Hematopoietic multipotent progenitor cell treated with erythropoietin and hydrocortisone succinate and interleukin-3 and kit ligand, for 17 days (in vitro differentiated cells): ENCODE data around the gene MSRB2.
"Not testable (repeated sequence)": the region's sequence is repeated elsewhere in the genome, so short reads cannot be mapped to it uniquely, and the experiment has no call there.

Experiments
- DNase-seq: peaks from one replicate; pipeline ENCODE4 v3.0.0-alpha.2; 2015; ENCODE audit warnings: low spot score

The MSRB2 gene

DNA sequence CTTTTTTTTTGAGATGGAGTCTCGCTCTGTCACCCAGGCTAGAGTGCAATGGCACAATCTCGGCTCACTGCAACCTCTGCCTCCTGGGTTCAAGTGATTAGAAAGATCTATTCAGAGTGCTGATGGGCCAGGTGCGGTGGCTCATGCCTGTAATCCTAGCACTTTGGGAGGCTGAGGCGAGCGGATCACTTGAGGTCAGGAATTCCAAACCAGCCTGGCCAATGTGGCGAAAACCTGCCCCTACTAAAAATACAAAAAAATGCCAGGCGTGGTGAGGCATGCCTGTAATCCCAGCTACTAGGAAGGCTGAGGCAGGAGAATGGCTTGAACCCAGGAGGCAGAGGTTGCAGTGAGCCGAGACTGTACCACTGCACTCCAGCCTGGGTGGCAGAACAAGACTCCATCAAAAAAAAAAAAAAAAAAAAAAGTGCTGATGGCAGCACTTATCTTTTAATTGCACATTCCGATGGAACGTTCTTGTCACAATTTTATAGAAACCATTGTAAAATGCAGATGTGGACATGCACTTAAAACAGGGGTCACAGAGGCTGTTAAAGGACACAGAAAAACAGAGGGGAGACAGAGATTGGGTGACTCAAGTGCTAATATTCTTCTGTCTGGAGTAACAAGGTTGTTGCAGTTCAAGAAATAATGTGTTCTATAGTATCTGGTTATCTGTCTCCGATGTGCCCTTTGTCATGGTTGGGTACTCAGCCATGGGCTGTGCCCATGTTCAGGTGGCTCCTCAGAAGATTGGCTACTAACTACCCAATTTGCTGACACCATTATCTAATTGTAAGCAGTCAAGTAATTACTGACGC lies 25.1 kb upstream of the MSRB2 start:
- DNase-seq = not testable (repeated sequence)

DNA sequence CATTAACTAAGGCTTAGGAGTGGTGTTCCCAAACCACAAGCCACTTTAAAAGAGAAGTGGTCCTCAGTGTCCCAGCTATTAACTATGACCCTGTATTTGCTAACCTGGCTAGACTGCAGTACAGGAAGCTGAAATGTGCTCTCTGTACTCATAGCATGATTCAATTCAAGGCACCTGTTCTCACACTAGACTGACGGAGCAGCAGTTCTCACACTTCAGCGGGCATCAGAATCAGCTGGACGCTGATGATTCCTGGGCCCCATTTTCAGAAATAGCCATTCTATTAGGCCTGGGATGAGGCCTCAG lies 24.5 kb upstream of the MSRB2 start:
- no peak for DNase-seq

- DNase-seq = not testable (repeated sequence)
These were observed 22.8 kb upstream of the MSRB2 start for GRCh38 chr10:23072593-23072992.

DNA sequence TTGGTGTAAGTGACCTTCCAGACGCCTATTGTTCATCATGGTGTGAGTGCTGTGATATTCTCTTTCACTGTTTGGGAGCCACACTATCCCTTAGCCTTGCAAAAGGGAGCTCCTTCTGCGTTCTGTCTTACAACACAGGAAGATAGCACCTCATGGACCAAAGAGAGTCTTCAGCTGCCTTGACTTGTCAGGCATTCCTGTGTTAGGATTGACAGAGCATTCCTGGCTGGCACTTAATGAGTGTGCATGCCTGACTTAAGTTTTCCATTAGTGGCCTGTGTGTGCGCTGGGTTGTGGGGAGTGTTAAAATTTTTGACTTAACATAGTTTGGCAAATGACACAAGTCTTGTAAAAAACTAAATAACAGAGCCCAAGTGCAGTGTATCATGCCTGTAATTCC lies 21.9 kb upstream of the MSRB2 start:
- DNase-seq = no peak

DNA sequence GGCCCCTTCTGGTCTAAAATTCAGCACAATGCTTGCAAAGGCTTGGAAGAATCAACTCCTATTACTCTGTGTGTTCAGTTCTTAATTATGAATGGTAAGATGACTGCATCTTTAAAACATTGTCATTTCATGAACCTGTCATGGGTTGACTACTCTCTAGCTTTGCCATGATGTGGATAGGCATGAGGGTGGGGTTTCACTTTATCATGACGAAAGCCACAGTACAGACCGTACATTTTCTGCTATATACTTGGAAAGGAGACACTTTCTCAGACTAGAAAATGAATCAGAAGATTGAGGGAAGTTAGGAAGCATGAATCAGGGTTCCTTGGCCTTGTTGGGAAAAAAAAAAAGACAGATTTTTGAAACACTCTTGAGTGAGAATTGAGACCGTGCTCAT lies 19.7 kb upstream of the MSRB2 start:
- no peak for DNase-seq

DNA sequence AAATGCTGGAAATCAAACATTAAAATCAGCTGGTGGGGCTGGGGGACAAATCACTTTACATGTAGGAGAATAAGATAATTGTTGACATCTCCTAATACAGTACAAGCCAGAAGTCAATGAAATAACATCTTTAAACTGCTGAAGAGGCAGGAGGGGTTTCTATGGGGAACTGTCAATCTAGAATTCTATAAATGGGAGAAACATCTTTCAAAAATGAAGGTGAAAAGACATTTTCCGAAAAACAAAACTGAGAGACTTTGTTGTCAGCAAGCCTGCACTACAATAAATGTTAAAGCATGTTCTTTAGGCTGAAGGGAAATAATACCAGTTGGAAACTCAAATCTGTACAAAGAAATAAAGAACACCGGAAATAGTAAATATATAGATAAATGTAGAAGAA lies 17.3 kb upstream of the MSRB2 start:
- DNase-seq = no peak

GRCh38 chr10:23079700-23080099 lies 15.7 kb upstream of the MSRB2 start:
- DNase-seq = no peak

DNA sequence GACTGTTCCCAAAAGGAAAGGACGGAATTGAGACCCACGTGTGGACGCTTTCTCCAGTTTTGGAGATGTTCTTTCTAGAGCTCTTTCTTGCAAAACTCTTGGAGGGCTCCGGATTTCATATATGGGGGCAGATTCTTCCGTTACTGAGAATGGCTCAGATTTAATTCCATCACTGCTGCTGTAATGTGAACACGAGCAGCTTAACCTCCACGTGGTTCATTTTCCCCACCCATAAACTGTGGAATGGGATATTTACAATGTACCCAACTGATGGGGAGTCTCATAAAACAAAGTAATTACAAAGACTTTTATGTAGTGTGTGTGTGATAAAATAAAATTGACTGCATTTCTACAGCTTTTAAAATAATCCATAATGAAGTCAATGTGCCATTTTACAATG lies 15.1 kb upstream of the MSRB2 start:
- DNase-seq = no peak

DNA sequence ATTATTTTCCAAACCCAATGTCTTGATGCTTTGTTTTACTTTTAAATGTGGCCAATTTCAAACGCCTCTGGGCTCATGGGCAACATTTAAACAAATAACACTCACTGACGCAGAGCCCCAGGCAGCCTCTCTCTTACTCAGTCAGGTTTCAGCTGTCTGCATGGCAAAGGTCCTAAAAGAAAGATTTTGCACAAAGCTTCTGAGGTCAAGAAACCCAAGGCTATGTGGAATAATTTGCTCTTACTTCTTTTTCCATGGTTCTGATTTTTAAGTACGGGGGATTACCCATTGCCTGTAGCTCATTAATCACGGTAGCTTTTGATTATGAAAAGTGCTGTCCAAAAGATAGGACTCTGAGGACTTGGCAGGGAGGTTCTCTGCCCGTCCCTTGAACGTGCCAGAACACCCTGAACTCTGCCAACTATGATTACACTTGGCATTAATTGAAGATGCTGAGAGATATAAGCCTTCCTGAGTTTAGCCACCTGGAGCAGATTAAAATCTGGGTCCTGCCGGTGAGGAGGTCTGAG lies 14.1 kb upstream of the MSRB2 start:
- DNase-seq = no peak

DNA sequence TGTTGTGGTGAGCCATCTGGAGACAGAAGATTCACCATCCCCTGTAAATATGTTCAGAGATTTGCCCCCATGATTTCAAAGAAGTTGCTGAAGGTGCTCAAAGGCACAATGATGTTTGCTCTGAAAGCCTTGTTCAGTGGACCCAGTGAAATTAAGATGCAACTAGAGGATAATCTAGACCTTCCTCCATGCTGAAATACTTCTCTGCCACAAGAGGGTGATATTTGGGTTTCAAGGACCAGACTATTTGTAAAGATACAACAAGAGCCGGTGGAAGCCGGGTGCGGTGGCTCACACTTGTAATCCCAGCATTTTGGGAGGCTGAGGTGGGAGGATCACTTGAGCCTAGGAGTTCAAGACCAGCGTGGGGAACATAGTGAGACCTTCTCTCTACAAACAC lies 13.5 kb upstream of the MSRB2 start:
- DNase-seq = no peak

- no peak for DNase-seq
These were observed 6.8 kb upstream of the MSRB2 start for GRCh38 chr10:23088609-23089008.

DNA sequence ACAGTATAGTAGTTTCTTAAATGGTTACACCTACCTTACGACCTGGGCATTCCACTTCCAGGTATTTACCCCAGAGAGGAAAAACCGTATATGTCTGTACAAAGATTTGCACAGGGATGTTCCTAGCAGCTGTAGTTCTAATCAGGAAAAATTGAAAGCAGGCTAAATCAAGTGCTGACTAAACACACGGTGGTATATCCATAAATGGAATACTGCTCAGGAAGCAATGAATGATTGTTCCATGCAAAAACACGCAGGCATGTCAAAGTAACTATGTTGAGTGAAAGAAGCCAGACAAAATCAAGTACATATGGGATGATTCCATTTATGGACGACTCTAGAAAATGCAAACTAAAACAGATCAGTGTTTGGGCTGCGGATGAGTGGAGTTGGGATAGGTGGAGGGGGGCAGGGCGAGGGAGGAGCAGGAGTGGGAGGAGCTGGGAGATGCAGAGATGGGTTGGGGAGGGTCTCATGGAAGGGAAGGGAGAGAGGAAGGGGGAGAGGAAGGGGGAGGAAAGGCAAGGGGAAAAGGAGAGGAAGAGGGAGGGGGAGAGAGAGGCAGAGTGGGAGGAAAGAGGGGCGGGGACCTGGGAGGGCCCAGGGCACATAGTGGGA lies 484 bp upstream of the MSRB2 start:
- DNase-seq = no peak

GRCh38 chr10:23095966-23096801 lies 805 bp downstream of the MSRB2 start:
- DNase-seq = no peak

DNA sequence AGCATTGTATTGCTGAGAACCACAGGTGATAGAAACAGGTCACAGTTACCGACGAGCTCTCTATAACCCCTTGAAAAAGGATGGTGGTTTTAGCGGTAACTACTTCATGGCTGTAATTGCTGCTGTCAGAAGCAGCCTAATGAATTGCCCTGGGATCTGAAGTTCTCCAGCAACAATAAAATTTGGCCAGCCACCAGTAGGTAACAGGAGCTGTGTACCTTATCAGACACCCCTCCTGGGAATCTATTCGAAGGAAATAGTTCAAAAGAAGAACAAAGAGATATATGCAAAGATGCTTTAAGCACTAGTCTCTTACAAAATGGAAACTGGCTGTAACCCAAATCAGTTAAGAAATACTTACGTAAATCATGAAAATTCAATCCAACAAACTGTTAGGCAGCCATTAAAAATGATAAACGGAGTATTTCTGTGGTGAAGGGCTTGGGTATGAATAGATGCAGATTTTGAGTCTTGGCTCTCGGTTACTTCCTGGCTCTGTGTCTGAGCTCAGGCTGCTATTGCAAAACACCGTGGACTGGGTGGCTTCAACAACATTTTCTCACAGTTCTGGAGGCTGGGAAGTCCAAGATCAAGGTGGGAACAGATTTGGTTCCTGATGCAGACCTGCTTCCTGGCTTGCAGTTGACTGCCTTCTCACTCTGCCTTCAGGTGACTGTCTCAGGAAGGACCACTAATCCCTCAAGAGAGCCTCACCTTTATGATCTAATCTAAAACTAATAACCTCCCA lies 1.6 kb downstream of the MSRB2 start:
- DNase-seq = no peak

- no peak for DNase-seq
These were observed 3.7 kb downstream of the MSRB2 start for GRCh38 chr10:23099079-23099478.

DNA sequence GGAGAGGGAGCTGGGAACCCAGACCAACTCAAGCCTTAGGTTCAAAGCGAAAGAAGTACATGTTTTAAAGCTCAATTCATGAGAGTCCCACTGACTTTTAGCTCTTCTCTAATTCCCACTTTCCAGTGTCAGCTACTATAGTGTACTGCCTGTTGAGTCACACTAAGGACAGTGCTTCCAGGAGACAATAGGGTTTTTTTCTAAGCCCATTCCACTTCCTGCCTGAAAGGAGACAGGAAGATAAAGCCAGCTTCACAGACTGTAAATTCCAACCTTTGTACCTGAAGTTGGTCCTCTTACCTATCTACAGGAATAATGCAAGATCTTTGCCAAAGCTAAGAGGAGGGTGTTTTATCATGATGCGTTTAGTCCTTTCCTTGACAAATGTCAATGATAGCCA lies 4.4 kb downstream of the MSRB2 start:
- no peak for DNase-seq

GRCh38 chr10:23100331-23101030 lies 5.1 kb downstream of the MSRB2 start:
- DNase-seq = no peak

DNA sequence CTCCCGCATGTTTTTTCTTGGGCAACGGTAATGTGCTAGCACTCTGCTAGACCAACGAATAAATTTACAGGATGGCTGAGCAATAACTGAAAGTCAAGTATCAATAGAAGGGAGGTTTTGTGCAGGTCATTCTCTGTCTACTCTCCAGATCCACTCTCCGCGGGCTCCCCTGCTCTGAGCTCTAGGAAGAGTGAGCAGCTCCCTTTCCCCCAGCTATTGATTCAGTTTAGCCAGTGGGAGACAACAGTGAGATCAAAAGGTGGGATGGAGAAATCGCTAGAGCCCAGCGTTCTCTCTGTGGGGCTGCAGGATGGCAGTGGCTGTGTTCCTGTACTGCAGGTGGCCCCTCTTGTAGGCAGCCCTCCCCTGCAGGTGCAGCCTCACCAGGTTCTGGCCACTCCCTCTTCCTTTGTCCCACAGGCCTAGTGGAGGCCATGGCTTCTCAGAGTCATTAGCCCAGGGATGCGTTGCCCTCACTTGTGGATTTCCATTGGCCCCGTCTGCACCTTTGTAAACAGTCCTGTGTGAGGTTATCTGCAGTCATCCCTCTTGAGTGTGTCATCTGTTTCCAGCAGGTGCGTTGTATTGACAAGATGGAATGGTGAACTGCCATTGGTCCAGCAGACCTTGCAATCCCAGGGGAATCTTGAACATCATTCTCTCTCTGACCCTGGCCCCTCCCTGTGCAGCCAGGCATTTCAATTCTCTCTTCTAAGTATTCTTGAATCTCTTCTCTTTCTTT lies 11.1 kb downstream of the MSRB2 start:
- no peak for DNase-seq

- DNase-seq = no peak
These were observed 15.5 kb downstream of the MSRB2 start for GRCh38 chr10:23110722-23111516.
